ENCODE measurements around the gene TRIM32. TPM values are rescaled to one million over a fixed set of nuclear protein-coding genes. Genes with fewer than 3 reads are reported as not detected.

Gene TRIM32
- 10 to 100 TPM; 19.9 to 25.5 TPM for total RNA-seq
- 1 to 10 TPM; 3.3 to 6.4 TPM for polyA plus RNA-seq
- long read RNA-seq, donor 1, transcript TRIM32-201 (2 exons, 3,688 nt): minor isoform, 18 of 43 reads
- long read RNA-seq, donor 1, transcript TRIM32-203 (2 exons, 3,717 nt): major isoform, 19 of 43 reads
- long read RNA-seq, donor 1, partial matches to known transcripts: 0 of 43 reads
- long read RNA-seq, donor 1, other reads (novel, unspliced or antisense): 6 of 43 reads
- long read RNA-seq, donor 2, partial matches to known transcripts: 0 of 7 reads
- long read RNA-seq, donor 2, other reads (novel, unspliced or antisense): 1 of 7 reads

- WGBS, 2 donors: 0 to 1% methylated on average over 48 to 54 of the region's 54 CpGs
- ATAC-seq (ENCODE audit: low FRiP score) (peak; percentile 96), DNase-seq (peak; percentile 94 to 98)
- H3K4me3 ChIP-seq (ENCODE audit: low read length in 2 of 2): peak within 1 kb of the TSS; percentile 70 to 91
- intact Hi-C loops (cut with DNase I): no loop called here
- H3K9me3 ChIP-seq (ENCODE audit: control insufficient read depth, low read length): no peaks in the 10 kb centered on the region
- H3K4me1 ChIP-seq (ENCODE audit: control insufficient read depth in 1 of 2, insufficient read depth in 2 of 2, low read length in 2 of 2): peaks cover 2 to 3% of the 10 kb centered on the region in 2 donors
- no peaks in the 10 kb centered on the region for H3K27me3 ChIP-seq (ENCODE audit: control insufficient read depth in 1 of 2, insufficient read depth in 2 of 2, low read length in 1 of 2)
- peak within 1 kb of the TSS in 1 of 2 donors; percentile 16 for H3K27ac ChIP-seq (ENCODE audit: low read depth in 1 of 2, low read length in 2 of 2)
- H3K36me3 ChIP-seq (ENCODE audit: control insufficient read depth in 1 of 2, insufficient read depth in 2 of 2, low read length in 1 of 2): no peaks in the 10 kb centered on the region
Measured at GRCh38 chr9:116687074-116687753, at the start of gene TRIM32. Gene TRIM32 (plus strand): TSS chr9:116687305. CDS start chr9:116697743, 10,438 bp downstream.

DNA sequence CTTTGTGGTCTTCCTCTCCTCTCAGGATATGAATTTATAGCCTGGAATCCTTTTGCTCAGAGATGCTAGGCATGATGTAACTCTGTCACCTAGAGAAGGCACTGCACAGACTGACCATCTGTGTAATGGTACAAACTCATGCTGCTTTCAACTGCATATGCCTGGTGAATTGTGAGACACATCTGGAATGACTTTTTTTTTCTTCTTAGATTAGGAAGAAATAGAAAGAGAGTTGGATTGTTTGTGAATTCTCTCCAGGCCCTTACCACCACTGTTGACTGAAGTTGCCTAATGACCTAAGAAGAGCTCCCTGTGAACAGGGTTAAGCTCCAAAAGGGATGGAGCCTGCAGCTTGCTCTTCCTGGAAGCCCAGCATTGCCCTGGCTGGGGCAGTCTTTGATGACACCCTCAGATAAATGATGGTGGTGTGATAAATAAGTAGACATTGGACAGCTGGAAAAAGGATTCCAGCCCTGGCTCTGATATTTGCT lies 47.8 kb upstream of the TRIM32 start:
- intact Hi-C loops (cut with DNase I): no loop called here
- ATAC-seq (ENCODE audit: low FRiP score) (peak; percentile 58), DNase-seq (no peak)
- Histone ChIP-seq H3K9me3 (ENCODE audit: control insufficient read depth, low read length) (peaks cover 2% of the 10 kb centered on the region), H3K4me3 (ENCODE audit: low read length in 2 of 2) (no peak overlapping the region), H3K27ac (ENCODE audit: low read depth in 1 of 2, low read length in 2 of 2) (no peak overlapping the region), H3K36me3 (ENCODE audit: control insufficient read depth in 1 of 2, insufficient read depth in 2 of 2, low read length in 1 of 2) (peaks cover 0 to 2% of the 10 kb centered on the region in 2 donors), H3K27me3 (ENCODE audit: control insufficient read depth in 1 of 2, insufficient read depth in 2 of 2, low read length in 1 of 2) (no peaks in the 10 kb centered on the region), H3K4me1 (ENCODE audit: control insufficient read depth in 1 of 2, insufficient read depth in 2 of 2, low read length in 2 of 2) (peaks cover 0 to 2% of the 10 kb centered on the region in 2 donors)

DNA sequence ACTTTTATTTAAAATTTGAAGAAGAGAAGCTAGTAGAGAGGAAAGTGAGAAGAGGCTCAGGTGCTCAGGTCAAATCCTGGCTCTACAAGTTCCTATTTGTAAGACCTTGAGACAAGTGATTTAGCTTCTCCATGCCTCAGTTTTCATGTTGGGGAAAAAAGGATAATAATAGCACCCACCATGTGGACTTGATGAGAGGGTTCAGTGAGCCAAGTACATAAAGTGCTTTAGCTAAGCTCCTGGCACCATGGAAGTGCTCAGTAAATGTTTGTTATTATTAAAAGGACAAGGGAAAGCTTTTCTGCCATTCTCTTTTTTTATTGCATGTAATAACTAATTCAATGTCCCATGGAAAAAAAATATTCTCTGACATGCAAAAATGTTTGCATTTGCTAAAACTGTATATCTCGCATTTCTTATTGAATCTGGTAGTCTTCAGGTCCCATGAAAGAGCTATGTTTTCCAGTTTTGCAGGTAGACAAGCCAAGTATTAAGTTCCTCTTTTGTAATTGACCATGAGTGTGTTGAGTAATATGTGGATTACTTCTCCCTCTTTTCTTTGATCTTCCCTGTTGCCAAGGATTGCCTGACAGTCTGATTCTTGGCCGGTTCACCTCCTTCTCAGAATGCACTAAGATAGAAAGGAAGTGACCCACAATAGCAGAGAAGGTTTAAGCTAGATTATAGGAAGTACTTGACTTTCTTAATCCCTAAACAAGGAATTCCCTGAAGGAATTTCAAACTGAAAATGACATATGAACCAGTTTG lies 45.6 kb upstream of the TRIM32 start:
- Histone ChIP-seq H3K27me3 (ENCODE audit: control insufficient read depth in 1 of 2, insufficient read depth in 2 of 2, low read length in 1 of 2) (no peaks in the 10 kb centered on the region), H3K27ac (ENCODE audit: low read depth in 1 of 2, low read length in 2 of 2) (no peak overlapping the region), H3K4me1 (ENCODE audit: control insufficient read depth in 1 of 2, insufficient read depth in 2 of 2, low read length in 2 of 2) (peaks cover 0 to 2% of the 10 kb centered on the region in 2 donors), H3K36me3 (ENCODE audit: control insufficient read depth in 1 of 2, insufficient read depth in 2 of 2, low read length in 1 of 2) (peaks cover 0 to 2% of the 10 kb centered on the region in 2 donors), H3K9me3 (ENCODE audit: control insufficient read depth, low read length) (peaks cover 2% of the 10 kb centered on the region), H3K4me3 (ENCODE audit: low read length in 2 of 2) (no peak overlapping the region)
- intact Hi-C loops (cut with DNase I): no loop called here
- 74 to 95% methylated on average over 2 of the region's 2 CpGs for WGBS, 2 donors
- ATAC-seq (ENCODE audit: low FRiP score): no peak
- DNase-seq: no peak

- Histone ChIP-seq H3K9me3 (ENCODE audit: control insufficient read depth, low read length) (no peaks in the 10 kb centered on the region), H3K4me3 (ENCODE audit: low read length in 2 of 2) (no peak overlapping the region), H3K36me3 (ENCODE audit: control insufficient read depth in 1 of 2, insufficient read depth in 2 of 2, low read length in 1 of 2) (no peaks in the 10 kb centered on the region), H3K4me1 (ENCODE audit: control insufficient read depth in 1 of 2, insufficient read depth in 2 of 2, low read length in 2 of 2) (peaks cover 0 to 2% of the 10 kb centered on the region in 2 donors), H3K27ac (ENCODE audit: low read depth in 1 of 2, low read length in 2 of 2) (no peak overlapping the region), H3K27me3 (ENCODE audit: control insufficient read depth in 1 of 2, insufficient read depth in 2 of 2, low read length in 1 of 2) (no peaks in the 10 kb centered on the region)
- DNase-seq (no peak), ATAC-seq (ENCODE audit: low FRiP score) (no peak)
- WGBS, 2 donors: 90 to 100% methylated on average over 1 of the region's 1 CpG
- intact Hi-C loops (cut with DNase I): no loop called here
Measured at GRCh38 chr9:116643691-116644090, 43.4 kb upstream of the TRIM32 start.

- 83 to 95% methylated on average over 2 of the region's 2 CpGs for WGBS, 2 donors
- H3K27ac ChIP-seq (ENCODE audit: low read depth in 1 of 2, low read length in 2 of 2): no peak overlapping the region
- ATAC-seq (ENCODE audit: low FRiP score): peak; percentile 28
Measured at GRCh38 chr9:116644091-116644688, 42.9 kb upstream of the TRIM32 start.

GRCh38 chr9:116646661-116647514 lies 40.2 kb upstream of the TRIM32 start:
- no peaks in the 10 kb centered on the region for H3K27me3 ChIP-seq (ENCODE audit: control insufficient read depth in 1 of 2, insufficient read depth in 2 of 2, low read length in 1 of 2)
- no peak overlapping the region for H3K4me3 ChIP-seq (ENCODE audit: low read length in 2 of 2)
- intact Hi-C loops (cut with DNase I): no loop called here
- peaks cover 0 to 3% of the 10 kb centered on the region in 2 donors for H3K36me3 ChIP-seq (ENCODE audit: control insufficient read depth in 1 of 2, insufficient read depth in 2 of 2, low read length in 1 of 2)
- WGBS, 2 donors: 62 to 70% methylated on average over 5 of the region's 5 CpGs
- DNase-seq (no peak), ATAC-seq (ENCODE audit: low FRiP score) (peak; percentile 64)
- no peak overlapping the region for H3K27ac ChIP-seq (ENCODE audit: low read depth in 1 of 2, low read length in 2 of 2)
- H3K9me3 ChIP-seq (ENCODE audit: control insufficient read depth, low read length): no peaks in the 10 kb centered on the region
- H3K4me1 ChIP-seq (ENCODE audit: control insufficient read depth in 1 of 2, insufficient read depth in 2 of 2, low read length in 2 of 2): no peaks in the 10 kb centered on the region

More at GRCh38 chr9:116644091-116644688, 42.9 kb upstream of the TRIM32 start:
- Histone ChIP-seq H3K4me3 (ENCODE audit: low read length in 2 of 2) (no peak overlapping the region), H3K36me3 (ENCODE audit: control insufficient read depth in 1 of 2, insufficient read depth in 2 of 2, low read length in 1 of 2) (no peaks in the 10 kb centered on the region), H3K27me3 (ENCODE audit: control insufficient read depth in 1 of 2, insufficient read depth in 2 of 2, low read length in 1 of 2) (no peaks in the 10 kb centered on the region), H3K9me3 (ENCODE audit: control insufficient read depth, low read length) (no peaks in the 10 kb centered on the region), H3K4me1 (ENCODE audit: control insufficient read depth in 1 of 2, insufficient read depth in 2 of 2, low read length in 2 of 2) (peaks cover 0 to 2% of the 10 kb centered on the region in 2 donors)
- no peak for DNase-seq
- intact Hi-C loops (cut with DNase I): no loop called here

- WGBS, 2 donors: 27 to 35% methylated on average over 4 of the region's 4 CpGs
Measured at GRCh38 chr9:116647515-116647809, 39.6 kb upstream of the TRIM32 start.

More at GRCh38 chr9:116647515-116647809, 39.6 kb upstream of the TRIM32 start:
- DNase-seq (no peak), ATAC-seq (ENCODE audit: low FRiP score) (peak; percentile 28)
- no peak overlapping the region for H3K4me3 ChIP-seq (ENCODE audit: low read length in 2 of 2)
- no peaks in the 10 kb centered on the region for H3K9me3 ChIP-seq (ENCODE audit: control insufficient read depth, low read length)
- peaks cover 0 to 3% of the 10 kb centered on the region in 2 donors for H3K36me3 ChIP-seq (ENCODE audit: control insufficient read depth in 1 of 2, insufficient read depth in 2 of 2, low read length in 1 of 2)
- H3K4me1 ChIP-seq (ENCODE audit: control insufficient read depth in 1 of 2, insufficient read depth in 2 of 2, low read length in 2 of 2): no peaks in the 10 kb centered on the region
- intact Hi-C loops (cut with DNase I): no loop called here
- H3K27me3 ChIP-seq (ENCODE audit: control insufficient read depth in 1 of 2, insufficient read depth in 2 of 2, low read length in 1 of 2): no peaks in the 10 kb centered on the region
- no peak overlapping the region for H3K27ac ChIP-seq (ENCODE audit: low read depth in 1 of 2, low read length in 2 of 2)

Measured in aorta (tissue), 5 donors.